HG03039 (cell line): ENCODE measurements around the gene ALDH3B1.

Experiments used
- ATAC-seq: cut with Tn5 transposase; IDR thresholded peaks from one replicate; pipeline ENCODE4 v1.9.1; 2021; ENCODE audit warnings: mild to moderate bottlenecking, moderate library complexity; ENCODE audit not compliant: unreplicated experiment

ALDH3B1 gene

GRCh38 chr11:68061508-68061907 lies 51.4 kb downstream of the ALDH3B1 start:
- ATAC-seq = no peak

GRCh38 chr11:68064926-68065325 lies 54.8 kb downstream of the ALDH3B1 start:
- ATAC-seq = no peak

GRCh38 chr11:68065841-68066240 lies 55.7 kb downstream of the ALDH3B1 start:
- ATAC-seq = no peak

GRCh38 chr11:68066742-68067141 lies 56.6 kb downstream of the ALDH3B1 start:
- ATAC-seq = no peak

GRCh38 chr11:68067991-68068390 lies 57.9 kb downstream of the ALDH3B1 start:
- no peak for ATAC-seq

GRCh38 chr11:68071281-68072048 lies 61.3 kb downstream of the ALDH3B1 start:
- no peak for ATAC-seq

- ATAC-seq = no peak
These were observed 64.6 kb downstream of the ALDH3B1 start for GRCh38 chr11:68074584-68075352.

GRCh38 chr11:68076371-68077042 lies 66.4 kb downstream of the ALDH3B1 start:
- ATAC-seq = no peak

GRCh38 chr11:68077617-68078582 lies 67.8 kb downstream of the ALDH3B1 start:
- ATAC-seq = no peak
